Endothelial cell of hepatic sinusoid (primary cell): Measurements from ENCODE around the gene RFK.

Source experiments
- in situ Hi-C: cut with HindIII; loops from 2 replicates; pipeline ENCODE4 v1.10.0; 2017; ENCODE audit warnings: low sequenced_read_pairs

Gene RFK

GRCh38 chr9:76413658-76414057 lies 19.4 kb upstream of the RFK start:
- in situ Hi-C loops = no loop called here

GRCh38 chr9:76412638-76413037 lies 18.4 kb upstream of the RFK start:
- in situ Hi-C loops = no loop called here

GRCh38 chr9:76405868-76406267 lies 11.6 kb upstream of the RFK start:
- in situ Hi-C loops = no loop called here

GRCh38 chr9:76405340-76405739 lies 11.1 kb upstream of the RFK start:
- in situ Hi-C loops = no loop called here

GRCh38 chr9:76404401-76404800 lies 10.2 kb upstream of the RFK start:
- in situ Hi-C loops = no loop called here

GRCh38 chr9:76403352-76403751 lies 9.1 kb upstream of the RFK start:
- in situ Hi-C loops = no loop called here

- in situ Hi-C loops = no loop called here
These were observed 7.5 kb upstream of the RFK start for GRCh38 chr9:76401580-76402354.

GRCh38 chr9:76401176-76401575 lies 7.0 kb upstream of the RFK start:
- in situ Hi-C loops = no loop called here

- in situ Hi-C loops = no loop called here
These were observed 6.4 kb upstream of the RFK start for GRCh38 chr9:76400534-76401096.

GRCh38 chr9:76399856-76400255 lies 5.6 kb upstream of the RFK start:
- in situ Hi-C loops = no loop called here

- in situ Hi-C loops = no loop called here
These were observed 2.4 kb upstream of the RFK start for GRCh38 chr9:76396597-76396996.

- in situ Hi-C loops = no loop called here
These were observed 1.9 kb upstream of the RFK start for GRCh38 chr9:76396144-76396543.

GRCh38 chr9:76395381-76395780 lies 1.2 kb upstream of the RFK start:
- in situ Hi-C loops = no loop called here

GRCh38 chr9:76394960-76395252 lies 680 bp upstream of the RFK start:
- in situ Hi-C loops = no loop called here

GRCh38 chr9:76390656-76391055 lies 3.6 kb downstream of the RFK start:
- in situ Hi-C loops = no loop called here

- in situ Hi-C loops = no loop called here
These were observed 14.7 kb downstream of the RFK start for GRCh38 chr9:76379494-76379893.

- in situ Hi-C loops = no loop called here
These were observed 15.7 kb downstream of the RFK start for GRCh38 chr9:76378367-76379073.

GRCh38 chr9:76377791-76378190 lies 16.4 kb downstream of the RFK start:
- in situ Hi-C loops = no loop called here

GRCh38 chr9:76374783-76375559 lies 19.3 kb downstream of the RFK start:
- in situ Hi-C loops = loop anchor here (5.0 kb wide), 1 partner anchor 38 kb away; no protein-coding TSS in a partner anchor

- in situ Hi-C loops = loop anchor here (5.0 kb wide), 1 partner anchor 37 kb away; no protein-coding TSS in a partner anchor
These were observed 20.3 kb downstream of the RFK start for GRCh38 chr9:76373784-76374474.
